Adipose tissue (tissue), 3 donors: Measurements from ENCODE around the gene AGMAT. TPM values are rescaled to one million over a fixed set of nuclear protein-coding genes. Genes with fewer than 3 reads are reported as not detected.

Experiments used
- H3K27ac ChIP-seq: one replicate; pipeline ENCODE4 v1.5.1; 2013; ENCODE audit warnings: low read depth, low read length
- WGBS, 3 donors: extraction: QIAGEN DNeasy Blood & Tissue Kit; methylation state at CpG; one replicate each; pipeline ENCODE4 v1.1.7; 2013; 5-methylcytosine and 5-hydroxymethylcytosine counted together
- polyA plus RNA-seq, 3 donors: library from polyadenylated mRNA; stranded (reverse); fragments of 200-250 nt; gene quantifications; one replicate each; pipeline ENCODE4 v1.2.3, GENCODE V29; 2013
- donor health status: healthy with polysubstance abuse.
- donor health status: Bipolar disorder and iron deficiency.
- donor health status: healthy.

The AGMAT gene
- polyA plus RNA-seq, 3 donors = 0.21 to 0.45 (median 0.29) TPM

DNA sequence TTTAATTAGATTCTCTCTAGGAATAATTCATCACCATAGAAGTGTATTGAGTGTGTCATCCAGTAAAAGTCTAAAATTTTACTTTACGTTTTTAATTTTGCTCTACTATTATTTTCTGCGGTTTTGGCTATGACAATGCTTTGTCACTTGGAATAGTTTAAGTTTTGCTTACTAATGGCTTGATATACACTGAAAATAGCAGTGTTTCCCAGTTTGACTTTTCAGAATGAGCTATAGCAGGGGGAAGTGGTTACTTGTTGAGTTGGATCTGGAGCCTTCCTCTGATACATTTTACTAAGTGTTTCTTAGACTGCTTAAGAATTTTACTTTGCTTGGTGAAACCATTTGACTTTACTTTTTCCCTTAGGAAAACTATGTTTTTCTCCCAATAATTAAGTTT, 53.2 kb downstream of the AGMAT start:
- H3K27ac ChIP-seq = no peak overlapping the region
- 65 to 92% (median 75%) methylated on average over 2 of the region's 2 CpGs for WGBS, 3 donors

DNA sequence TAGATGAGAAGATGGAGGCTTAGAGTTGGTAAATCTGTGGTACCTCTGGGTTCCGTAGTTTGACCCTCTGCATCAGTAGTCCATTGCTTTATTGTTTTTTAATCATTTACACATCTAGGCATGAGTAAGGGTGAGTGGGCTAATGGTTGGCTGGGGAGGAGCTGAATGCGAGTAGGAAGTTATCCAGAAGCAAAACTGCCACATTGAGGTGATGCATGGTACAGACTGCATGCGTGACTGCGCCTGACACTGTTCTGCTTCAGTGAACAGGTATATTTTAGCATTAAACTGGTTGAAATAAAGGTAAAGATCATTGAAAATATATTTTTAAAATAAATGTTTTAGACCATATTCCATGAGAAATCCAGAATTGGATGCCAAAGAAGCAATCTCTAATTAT, 53.8 kb downstream of the AGMAT start:
- WGBS, 3 donors = 95 to 99% (median 97%) methylated on average over 4 of the region's 4 CpGs
- H3K27ac ChIP-seq = no peak overlapping the region

DNA sequence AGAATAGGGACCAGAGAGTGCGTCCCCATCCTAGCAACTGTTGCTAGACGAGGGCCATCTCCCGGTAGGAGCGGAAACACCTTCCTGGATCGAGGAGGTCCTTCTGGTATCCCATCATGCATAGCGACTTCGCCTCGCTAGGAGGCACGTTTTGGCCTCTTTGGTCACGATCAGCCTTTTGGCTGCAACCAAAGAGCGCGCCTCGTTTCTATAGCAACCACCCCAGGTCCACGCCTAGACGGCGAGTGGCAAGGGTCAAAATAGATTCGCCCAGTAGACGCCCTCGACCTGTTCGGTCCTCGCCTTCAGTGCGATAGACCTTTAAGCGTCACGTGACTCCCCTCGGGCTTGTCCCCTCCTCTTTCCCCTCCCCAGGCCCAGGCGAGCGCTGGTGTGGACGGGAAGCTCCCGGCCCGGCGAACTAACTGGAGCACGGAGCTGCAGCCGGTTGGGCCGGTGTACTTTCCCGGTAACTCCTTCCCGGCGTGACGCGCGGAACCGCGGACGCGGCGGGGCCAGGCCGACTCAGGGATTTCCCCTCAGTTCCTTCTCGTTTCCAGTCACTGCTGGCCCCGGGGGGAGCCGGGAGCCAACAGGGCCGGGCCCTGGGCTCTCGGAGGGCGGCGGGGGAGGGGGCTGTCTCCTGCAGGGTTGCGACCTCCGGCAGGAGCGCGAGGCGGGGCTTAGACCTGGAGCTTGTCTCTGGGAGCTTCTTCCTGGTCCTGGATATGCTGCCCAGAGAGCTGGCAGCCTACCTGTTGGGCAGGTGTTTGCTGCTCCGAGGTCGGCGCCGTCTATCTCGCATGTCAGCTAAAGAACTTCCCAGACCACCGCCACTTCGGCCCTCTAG, 58.1 kb downstream of the AGMAT start, which contains the start of gene DNAJC16:
Gene DNAJC16, plus strand, starts transcription at position 359 of the 850 bp plus-strand sequence. CDS start 2,258 bp downstream, outside the sequence.
- 0 to 1% (median 1%) methylated on average over 57 to 65 of the region's 65 CpGs for WGBS, 3 donors
- H3K27ac ChIP-seq = peak within 1 kb of the TSS; percentile 70

DNA sequence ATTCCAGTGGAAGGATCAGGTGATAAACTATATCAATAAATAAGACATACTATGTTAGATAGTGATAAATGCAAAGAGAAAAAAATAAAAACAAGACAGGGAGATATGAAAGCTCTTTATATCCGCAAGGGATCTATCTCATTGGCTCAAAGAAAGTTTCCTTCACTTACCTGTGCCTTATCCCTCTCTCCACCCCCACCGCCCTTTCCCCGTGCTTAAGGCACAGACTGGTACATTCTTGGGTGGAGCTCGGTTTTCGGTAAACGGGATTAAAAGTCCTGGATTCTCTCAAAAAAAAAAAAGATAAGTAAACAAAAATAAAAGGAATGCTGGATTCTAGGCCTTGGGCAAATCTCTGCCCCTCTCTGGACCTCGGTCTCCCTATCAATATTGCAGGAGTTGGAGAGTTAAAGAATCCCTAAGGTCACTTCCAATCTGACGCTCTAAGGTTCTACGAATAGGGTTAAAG, 58.8 kb downstream of the AGMAT start:
- 7 to 16% (median 13%) methylated on average over 9 of the region's 9 CpGs for WGBS, 3 donors
- no peak overlapping the region for H3K27ac ChIP-seq

DNA sequence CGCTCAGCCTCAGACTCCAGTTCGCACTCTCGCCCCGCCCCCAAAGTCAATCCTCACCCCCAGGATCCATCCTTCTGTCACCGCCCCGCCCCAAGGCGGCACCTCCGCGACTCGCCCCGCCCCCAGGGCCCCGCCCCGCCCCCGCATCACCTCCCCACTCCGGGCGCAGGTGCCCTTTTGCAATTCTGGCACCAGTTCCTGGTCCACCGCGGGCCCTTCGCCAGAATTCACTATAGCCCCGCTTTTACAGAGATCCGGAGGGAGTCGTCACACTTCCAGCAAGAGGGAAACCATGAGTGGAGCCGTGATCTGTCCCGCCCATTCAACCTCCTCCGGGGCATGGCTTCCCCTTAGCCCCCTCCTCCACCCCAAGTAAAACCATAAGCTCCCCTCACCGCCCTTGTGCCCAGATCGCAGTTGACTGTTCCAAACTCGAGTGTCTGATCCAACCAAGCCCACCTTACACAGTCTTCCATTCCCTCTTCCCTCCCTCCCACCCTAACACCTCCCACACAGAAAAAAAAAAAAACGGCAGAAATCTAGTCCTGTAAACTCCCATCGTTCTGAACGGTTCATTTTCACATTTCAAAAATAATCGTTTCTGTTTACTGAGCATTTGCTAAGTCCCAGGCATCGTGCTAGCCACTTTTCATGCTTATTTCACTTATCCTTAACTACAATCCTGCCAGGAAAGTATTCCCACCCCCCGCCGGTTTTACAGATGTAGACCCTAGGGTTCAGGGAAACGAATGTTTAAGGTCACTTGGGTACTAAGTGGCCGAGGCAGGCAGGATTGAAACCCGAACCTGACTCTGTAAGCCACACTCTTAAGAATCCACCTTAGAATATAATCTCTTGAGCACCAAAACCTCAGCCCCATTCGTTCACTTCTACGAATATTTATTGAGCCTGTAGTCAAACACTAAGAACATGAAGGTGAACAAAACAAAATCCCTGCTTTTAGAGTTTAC, 59.5 kb downstream of the AGMAT start:
- 1 to 4% (median 3%) methylated on average over 37 to 40 of the region's 40 CpGs for WGBS, 3 donors
- peak overlapping the region; percentile 30 for H3K27ac ChIP-seq

DNA sequence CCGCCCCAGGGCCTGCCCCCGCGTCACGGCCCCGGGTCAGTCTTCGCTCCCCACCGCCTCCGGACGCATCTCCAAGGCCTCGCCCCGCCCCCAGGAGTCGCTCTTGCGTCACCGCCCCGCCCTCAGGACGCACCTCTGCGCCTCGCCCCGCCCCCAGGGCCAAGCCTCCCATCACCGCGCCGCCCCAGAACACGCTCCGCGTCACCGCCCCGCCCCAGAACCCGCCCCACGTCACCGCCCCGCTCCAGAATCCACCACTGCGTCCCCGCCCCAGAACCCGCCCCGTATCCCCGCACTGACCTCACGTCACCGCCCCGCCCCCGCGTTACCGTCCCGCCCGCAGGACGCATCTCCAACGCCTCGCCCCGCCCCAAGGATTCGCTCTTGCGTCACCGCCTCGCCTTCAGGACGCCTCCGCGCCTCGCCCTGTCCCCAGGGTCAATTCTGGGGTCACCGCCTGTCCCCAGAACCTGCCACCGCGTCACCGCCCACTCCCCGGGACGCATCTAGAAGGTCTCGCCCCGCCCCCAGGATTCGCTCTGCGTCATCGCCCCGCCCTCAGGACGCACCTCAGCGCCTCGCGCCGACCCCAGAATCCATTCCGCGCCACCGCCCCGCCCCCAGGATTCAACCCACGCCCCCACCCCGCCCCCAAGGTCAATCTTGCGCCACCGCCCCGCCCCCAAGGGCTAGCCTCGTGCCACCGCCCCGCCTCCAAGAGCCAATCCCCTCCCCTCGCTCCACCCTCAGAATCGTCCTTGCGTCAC, 60.4 kb downstream of the AGMAT start:
- WGBS, 3 donors = 1 to 2% (median 1%) methylated on average over 58 to 88 of the region's 88 CpGs
- peak overlapping the region; percentile 4 for H3K27ac ChIP-seq

DNA sequence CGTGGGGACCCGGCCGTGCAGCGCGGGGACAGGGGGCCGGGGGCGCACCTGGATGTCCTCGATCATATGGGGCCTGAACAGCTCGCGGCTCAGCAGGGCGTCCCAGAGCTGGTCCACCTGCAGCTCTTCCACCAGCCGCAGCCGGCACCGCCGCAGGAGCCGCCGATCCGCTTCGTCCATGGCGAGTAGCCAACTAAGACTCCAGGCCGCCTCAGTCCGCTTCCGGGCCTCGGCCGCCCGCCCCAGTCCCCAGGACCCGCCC, 60.9 kb downstream of the AGMAT start, which contains the start of gene CASP9:
Gene CASP9, minus strand, starts transcription at position 195 of the 262 bp plus-strand sequence. Its CDS starts 15 bp downstream, at position 180.
- peak within 1 kb of the TSS; percentile 91 for H3K27ac ChIP-seq
- 0 to 1% (median 0%) methylated on average over 21 to 27 of the region's 27 CpGs for WGBS, 3 donors

DNA sequence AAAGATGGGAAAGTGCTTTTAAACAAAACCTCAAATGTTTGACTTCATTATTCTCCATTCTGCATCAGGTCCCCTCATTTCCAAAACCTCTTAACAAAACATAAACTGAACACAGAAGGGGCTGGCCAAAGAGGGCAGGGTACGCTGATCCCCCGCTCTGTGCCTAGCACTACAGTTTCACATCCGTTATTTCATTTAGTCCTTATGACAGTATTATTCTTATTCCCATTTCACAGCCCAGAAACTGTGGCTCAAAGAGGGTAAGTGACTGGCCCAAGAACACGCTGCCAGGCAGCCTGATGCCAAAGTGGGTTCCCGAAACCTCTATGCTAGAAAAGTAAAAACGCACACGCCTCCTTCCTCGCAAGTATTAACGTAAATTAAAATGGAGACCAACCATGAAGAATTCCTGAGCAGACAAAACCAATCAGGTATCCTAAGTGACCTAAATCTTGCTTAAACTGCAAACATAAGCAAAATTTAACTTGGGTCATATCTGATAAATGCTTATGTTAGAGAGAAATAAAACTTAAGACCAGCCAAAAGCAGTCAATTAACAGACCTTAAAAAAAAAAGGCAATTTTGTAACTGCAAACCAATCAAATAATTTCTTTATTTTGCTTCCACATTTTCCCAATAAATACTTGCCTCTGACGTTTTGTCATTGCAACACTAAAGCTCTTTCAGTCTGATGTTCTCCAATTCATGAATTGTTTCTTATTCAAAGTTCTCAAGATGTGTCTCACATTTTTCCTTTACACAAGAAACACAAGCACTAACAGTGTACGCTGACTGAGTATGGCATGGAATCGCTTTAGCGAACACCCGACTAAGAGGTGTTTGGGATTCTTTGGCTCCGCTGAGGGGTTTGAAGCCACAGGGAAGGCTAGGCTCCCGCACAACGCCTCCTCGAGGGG, 61.5 kb downstream of the AGMAT start:
- peak overlapping the region; percentile 91 for H3K27ac ChIP-seq
- WGBS, 3 donors = 32 to 43% (median 40%) methylated on average over 18 of the region's 18 CpGs

DNA sequence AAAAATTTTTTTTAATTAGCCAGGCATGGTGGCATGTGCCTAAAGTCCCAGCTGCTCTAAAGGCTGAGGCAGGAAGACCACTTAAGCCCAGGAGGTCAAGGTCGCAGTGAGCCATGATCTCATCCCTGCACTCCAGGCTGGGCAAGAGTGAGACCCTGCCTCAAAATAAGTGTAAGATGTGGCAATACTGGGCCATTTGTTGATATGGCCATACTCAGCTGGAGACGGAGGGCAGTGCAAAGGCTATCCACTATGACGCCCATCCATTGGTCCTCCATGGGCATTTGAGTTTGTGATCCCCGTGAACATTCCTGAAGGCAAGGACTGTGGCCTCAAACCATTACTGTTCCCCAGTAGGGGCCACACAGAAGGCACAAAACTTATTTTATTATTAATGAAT, 62.3 kb downstream of the AGMAT start:
- 96 to 98% (median 98%) methylated on average over 4 of the region's 4 CpGs for WGBS, 3 donors
- H3K27ac ChIP-seq = no peak overlapping the region

Other genes with a start within 250 kb of the AGMAT start
- 10 to 100 TPM; 44.4 to 58.0 (median 45.1) TPM for gene EFHD2, start 175.2 kb downstream of the AGMAT start, polyA plus RNA-seq
- gene CTRC, start 146.6 kb downstream of the AGMAT start, polyA plus RNA-seq = 1,000 to 10,000 TPM in 1 of 3 donors, 1 to 10 TPM in 1, under 1 TPM in 1; 0.92 to 8,953 (median 3.7) TPM
- gene CELA2A, start 128.3 kb downstream of the AGMAT start, polyA plus RNA-seq = 1,000 to 10,000 TPM in 1 of 3 donors, under 1 TPM in 1, not detected in 1; 0.33 to 2,134 TPM
- gene CELA2B, start 108.9 kb downstream of the AGMAT start, polyA plus RNA-seq = 100 to 1,000 TPM in 1 of 3 donors, not detected in 2; 177 TPM
- 10 to 100 TPM; 12.7 to 22.0 (median 14.5) TPM for gene CASP9, start 60.8 kb downstream of the AGMAT start, polyA plus RNA-seq
- gene DNAJC16, start 58.2 kb downstream of the AGMAT start, polyA plus RNA-seq = 1 to 10 TPM; 3.0 to 3.6 (median 3.2) TPM
- 10 to 100 TPM in 1 of 3 donors, 1 to 10 TPM in 2; 4.2 to 10.4 (median 8.5) TPM for gene DDI2, start 32.4 kb upstream of the AGMAT start, polyA plus RNA-seq
- 10 to 100 TPM; 23.4 to 55.2 (median 41.1) TPM for gene PLEKHM2, start 99.3 kb upstream of the AGMAT start, polyA plus RNA-seq
- gene SLC25A34, start 151.2 kb upstream of the AGMAT start, polyA plus RNA-seq = 1 to 10 TPM; 2.3 to 4.2 (median 2.8) TPM
- under 1 TPM in 1 of 3 donors, not detected in 2; 0.04 TPM for gene TMEM82, start 157.4 kb upstream of the AGMAT start, polyA plus RNA-seq
- 10 to 100 TPM; 13.8 to 37.7 (median 26.1) TPM for gene FBLIM1, start 173.7 kb upstream of the AGMAT start, polyA plus RNA-seq
- gene UQCRHL, start 222.6 kb upstream of the AGMAT start, polyA plus RNA-seq = 1 to 10 TPM; 1.2 to 3.4 (median 2.6) TPM